Lung (tissue), 12 donors: ENCODE results near the gene STIM2. TPM values are rescaled to one million over a fixed set of nuclear protein-coding genes. Genes with fewer than 3 reads are reported as not detected.

Source experiments
- ATAC-seq: fragments of 200-7000 bp; cut with Tn5 transposase; one replicate; pipeline ENCODE4 v1.9.1; 2020; ENCODE audit warnings: moderate number of reproducible peaks; ENCODE audit not compliant: insufficient read depth, low FRiP score
- DNase-seq, 3 donors: peaks; one replicate each; pipeline ENCODE4 v3.0.0-alpha.2; 2013 to 2017
- H3K27ac ChIP-seq, 2 donors: one replicate each; pipeline ENCODE4 v1.5.1; 2013; ENCODE audit warnings: mild to moderate bottlenecking in 2 of 2, moderate library complexity in 2 of 2, control low read depth in 1 of 2, inconsistent platforms in 1 of 2, low read depth in 1 of 2, low read length in 1 of 2
- H3K27me3 ChIP-seq, 3 donors: one replicate each; pipeline ENCODE4 v1.5.1; 2013; ENCODE audit warnings: low read length in 2 of 3; ENCODE audit not compliant: control insufficient read depth in 3 of 3, insufficient read depth in 3 of 3
- H3K36me3 ChIP-seq, 4 donors: one replicate each; pipeline ENCODE4 v1.5.1; 2013; ENCODE audit warnings: low read length in 4 of 4, mild to moderate bottlenecking in 1 of 4, moderate library complexity in 1 of 4; ENCODE audit not compliant: control insufficient read depth in 4 of 4, insufficient read depth in 4 of 4
- H3K4me1 ChIP-seq, 5 donors: one replicate each; pipeline ENCODE4 v1.5.1; 2013; ENCODE audit warnings: low read length in 5 of 5, mild to moderate bottlenecking in 2 of 5, moderate library complexity in 1 of 5; ENCODE audit not compliant: control insufficient read depth in 5 of 5, insufficient read depth in 5 of 5
- H3K4me3 ChIP-seq: one replicate; pipeline ENCODE4 v1.5.1; 2013; ENCODE audit warnings: mild to moderate bottlenecking, control low read depth, moderate library complexity
- H3K9ac ChIP-seq, 2 donors: one replicate each; pipeline ENCODE4 v1.5.1; 2013; ENCODE audit warnings: low read length in 2 of 2, control low read depth in 1 of 2; ENCODE audit not compliant: insufficient read depth in 1 of 2
- H3K9me3 ChIP-seq, 4 donors: one replicate each; pipeline ENCODE4 v1.5.1; 2013; ENCODE audit warnings: low read length in 3 of 4, mild to moderate bottlenecking in 1 of 4, moderate library complexity in 1 of 4; ENCODE audit not compliant: control insufficient read depth in 4 of 4, insufficient read depth in 3 of 4
- CTCF ChIP-seq: IDR thresholded peaks from 2 replicates; pipeline ENCODE4 v1.5.1; 2012; ENCODE audit warnings: mild to moderate bottlenecking; ENCODE audit errors: control extremely low read depth, extremely low read depth
- WGBS, 2 donors: extraction: QIAGEN DNeasy Blood & Tissue Kit; methylation state at CpG; one replicate each; pipeline ENCODE4 v1.1.7; 2013; 5-methylcytosine and 5-hydroxymethylcytosine counted together
- polyA plus RNA-seq, 2 donors: library from polyadenylated mRNA; stranded (reverse); fragments of 200-250 nt; gene quantifications; one replicate each; pipeline ENCODE4 v1.2.1, GENCODE V29; 2013
- total RNA-seq, 2 donors: library from RNA; depleted of rRNA in 1 of 2; stranded (reverse); fragments of >200 nt in 1 of 2; gene quantifications; one replicate each; pipeline ENCODE4 v1.2.1, GENCODE V29; 2014 to 2021
- donor health status: control.
- donor health status: control.
- donor health status: Bipolar disorder and iron deficiency.
- donor health status: healthy.
- donor health status: DM: yes; HTN: yes; CAD: no.

The STIM2 gene
- total and polyA plus RNA-seq, 4 donors: 12.7 to 35.5 (median 25.9) TPM

GRCh38 chr4:26829018-26829417 lies 31.6 kb upstream of the STIM2 start:
- TF ChIP-seq CTCF: no peak
- no peaks in the 10 kb centered on the region for H3K36me3 ChIP-seq
- H3K4me3 ChIP-seq: no peak overlapping the region
- ATAC-seq (no peak), DNase-seq (peak in 1 of 3 donors; percentile 22)
- H3K27ac ChIP-seq: no peak overlapping the region
- no peaks in the 10 kb centered on the region for H3K9me3 ChIP-seq
- 82 to 86% methylated on average over 4 of the region's 4 CpGs for WGBS, 2 donors
- peaks cover 0 to 4% (median 0%) of the 10 kb centered on the region in 5 donors for H3K4me1 ChIP-seq
- H3K27me3 ChIP-seq: no peaks in the 10 kb centered on the region
- no peak overlapping the region for H3K9ac ChIP-seq

DNA sequence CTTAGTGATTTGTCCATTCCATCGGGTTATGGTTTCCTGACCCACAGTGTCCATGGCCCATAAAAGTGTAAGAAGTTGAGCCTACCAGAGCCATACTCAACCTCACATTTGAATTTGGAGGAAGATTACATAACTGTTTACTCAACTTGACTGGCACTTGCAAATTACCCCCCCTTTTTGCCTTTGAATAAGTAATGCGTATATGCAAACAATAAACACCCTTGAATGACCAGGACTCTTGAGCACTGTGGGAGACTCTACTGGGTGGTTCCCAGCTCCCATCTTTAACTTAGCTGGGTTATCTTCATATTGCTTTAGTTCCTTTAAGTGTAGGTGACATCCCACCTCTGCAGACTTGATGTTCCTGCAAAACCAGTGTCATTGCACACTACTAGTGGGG lies 30.6 kb upstream of the STIM2 start:
- no peak overlapping the region for H3K9ac ChIP-seq
- DNase-seq: no peak
- no peak overlapping the region for H3K4me3 ChIP-seq
- no peak overlapping the region for H3K27ac ChIP-seq
- H3K36me3 ChIP-seq: no peaks in the 10 kb centered on the region
- 95 to 98% methylated on average over 2 of the region's 2 CpGs for WGBS, 2 donors
- no peak for ATAC-seq
- H3K9me3 ChIP-seq: peaks cover 0 to under 1% (median 0%) of the 10 kb centered on the region in 4 donors
- peaks cover 0 to 4% (median 0%) of the 10 kb centered on the region in 5 donors for H3K4me1 ChIP-seq
- no peak for TF ChIP-seq CTCF
- H3K27me3 ChIP-seq: no peaks in the 10 kb centered on the region

DNA sequence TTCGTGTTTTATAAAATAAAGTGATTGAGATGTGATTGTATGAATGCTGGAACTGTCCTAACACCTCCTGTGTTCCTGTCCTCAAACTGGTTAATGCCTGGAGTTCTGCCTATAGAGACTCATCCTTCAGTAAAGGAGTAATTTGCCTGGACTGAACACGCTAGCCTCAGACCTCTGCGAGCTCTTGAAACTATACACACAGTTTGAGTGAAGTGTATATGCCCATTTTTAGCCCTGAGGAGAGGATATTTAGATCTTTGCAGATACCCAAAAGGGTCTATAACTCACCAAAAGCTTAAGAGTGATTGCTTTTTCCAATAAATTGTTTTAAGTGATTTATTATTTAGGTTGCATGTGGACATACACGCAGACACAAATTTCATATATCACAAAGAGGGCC lies 29.9 kb upstream of the STIM2 start:
- no peaks in the 10 kb centered on the region for H3K27me3 ChIP-seq
- WGBS, 2 donors: 96 to 99% methylated on average over 4 of the region's 4 CpGs
- DNase-seq (no peak), ATAC-seq (no peak)
- H3K4me1 ChIP-seq: peaks cover 0 to 4% (median 0%) of the 10 kb centered on the region in 5 donors
- peaks cover 0 to 2% (median 0%) of the 10 kb centered on the region in 4 donors for H3K9me3 ChIP-seq
- H3K9ac ChIP-seq: no peak overlapping the region
- no peak for TF ChIP-seq CTCF
- no peaks in the 10 kb centered on the region for H3K36me3 ChIP-seq
- no peak overlapping the region for H3K4me3 ChIP-seq
- H3K27ac ChIP-seq: no peak overlapping the region

DNA sequence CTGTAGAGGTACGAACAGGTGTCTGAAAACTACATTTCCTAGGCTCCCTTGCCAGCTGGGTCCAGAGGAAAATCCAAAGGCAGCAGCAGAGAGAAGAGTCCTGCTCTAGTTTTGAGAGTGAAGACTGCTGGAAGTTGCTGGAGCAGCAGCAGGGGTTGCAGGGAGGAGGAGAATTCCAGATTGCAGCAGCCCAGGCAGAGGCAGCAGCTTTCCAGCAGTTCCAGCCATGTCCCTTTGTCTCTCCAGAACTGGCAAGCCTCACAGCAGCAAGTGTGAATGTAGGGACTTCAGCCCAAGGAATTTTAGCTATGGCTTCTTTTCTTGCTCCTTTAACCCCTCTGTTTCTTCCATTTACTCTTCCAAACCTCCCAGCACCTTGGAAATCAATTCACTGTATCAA lies 24.1 kb upstream of the STIM2 start:
- TF ChIP-seq CTCF: no peak
- H3K27ac ChIP-seq: no peak overlapping the region
- no peak overlapping the region for H3K4me3 ChIP-seq
- H3K9me3 ChIP-seq: peaks cover 0 to 2% (median 0%) of the 10 kb centered on the region in 4 donors
- DNase-seq (no peak), ATAC-seq (no peak)
- H3K4me1 ChIP-seq: peaks cover 0 to 12% (median 7%) of the 10 kb centered on the region in 5 donors
- H3K27me3 ChIP-seq: no peaks in the 10 kb centered on the region
- H3K9ac ChIP-seq: no peak overlapping the region
- H3K36me3 ChIP-seq: no peaks in the 10 kb centered on the region
- WGBS, 2 donors: 76 to 86% methylated on average over 1 of the region's 1 CpG
